Stomach (tissue), 4 donors: ENCODE results near the gene NDFIP1.

Experiments used
- EP300 ChIP-seq: sonication (generic); formaldehyde crosslinking; IDR thresholded peaks from one replicate; pipeline ENCODE4 v1.6.1; 2017; ENCODE audit warnings: antibody characterized with exemption
- POLR2A ChIP-seq, 4 donors: fragments of 450-650 bp; IDR thresholded peaks; one replicate each; pipeline ENCODE4 v1.6.1; 2016; ENCODE audit warnings: antibody characterized with exemption in 4 of 4, control low read depth in 2 of 4, mild to moderate bottlenecking in 1 of 4, moderate library complexity in 1 of 4
- TF ChIP-seq, protein P1 (sequence below), 7 experiments: fragments of 450-650 bp in 4 of 7; fragments of 200-600 bp in 3 of 7; sonication (generic) in 3 of 7; IDR thresholded peaks; one replicate each; pipeline ENCODE4 v1.5.1; 2016 to 2019; ENCODE audit warnings: antibody characterized with exemption in 7 of 7, control low read depth in 2 of 7, mild to moderate bottlenecking in 1 of 7

GRCh38 chr5:142159354-142159753 lies 50.8 kb downstream of the NDFIP1 start:
- TF ChIP-seq POLR2A (IDR thresholded peaks at IDR 0.05) (no peak), EP300 (no peak)
- TF ChIP-seq, protein P1, sequence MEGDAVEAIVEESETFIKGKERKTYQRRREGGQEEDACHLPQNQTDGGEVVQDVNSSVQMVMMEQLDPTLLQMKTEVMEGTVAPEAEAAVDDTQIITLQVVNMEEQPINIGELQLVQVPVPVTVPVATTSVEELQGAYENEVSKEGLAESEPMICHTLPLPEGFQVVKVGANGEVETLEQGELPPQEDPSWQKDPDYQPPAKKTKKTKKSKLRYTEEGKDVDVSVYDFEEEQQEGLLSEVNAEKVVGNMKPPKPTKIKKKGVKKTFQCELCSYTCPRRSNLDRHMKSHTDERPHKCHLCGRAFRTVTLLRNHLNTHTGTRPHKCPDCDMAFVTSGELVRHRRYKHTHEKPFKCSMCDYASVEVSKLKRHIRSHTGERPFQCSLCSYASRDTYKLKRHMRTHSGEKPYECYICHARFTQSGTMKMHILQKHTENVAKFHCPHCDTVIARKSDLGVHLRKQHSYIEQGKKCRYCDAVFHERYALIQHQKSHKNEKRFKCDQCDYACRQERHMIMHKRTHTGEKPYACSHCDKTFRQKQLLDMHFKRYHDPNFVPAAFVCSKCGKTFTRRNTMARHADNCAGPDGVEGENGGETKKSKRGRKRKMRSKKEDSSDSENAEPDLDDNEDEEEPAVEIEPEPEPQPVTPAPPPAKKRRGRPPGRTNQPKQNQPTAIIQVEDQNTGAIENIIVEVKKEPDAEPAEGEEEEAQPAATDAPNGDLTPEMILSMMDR (IDR thresholded peaks at IDR 0.05): no peak
